OCI-LY7 (cell line): Measurements from ENCODE around the gene LHFPL2. TPM values are rescaled to one million over a fixed set of nuclear protein-coding genes. Genes with fewer than 3 reads are reported as not detected.

ENCODE experiments used
- BruUV-seq: library from RNA; stranded (reverse); fragments of 400-500 nt; replicated peaks from 2 replicates; lab custom pipeline; 2021; lab: Mats Ljungman, UMichigan
- CTCF ChIA-PET: fragments of 300-600 bp; sonication (Branson Sonifier 250); formaldehyde crosslinking; loops from one replicate; lab custom pipeline; 2022; ENCODE audit warnings: antibody characterized with exemption; ENCODE audit not compliant: unreplicated experiment; lab: Charles Lee
- POLR2A ChIA-PET: fragments of 300-600 bp; sonication (Branson Sonifier 250); formaldehyde crosslinking; loops from one replicate; lab custom pipeline; 2022; ENCODE audit warnings: antibody characterized with exemption; lab: Charles Lee
- DNase-seq: peaks from one replicate; pipeline ENCODE4 v3.0.0-alpha.2; 2015; ENCODE audit warnings: low spot score
- H2AFZ ChIP-seq: fragments of 200-600 bp; sonication (generic), shearing (Covaris generic); 2 replicates; pipeline ENCODE4 v1.6.1; 2014; ENCODE audit warnings: mild to moderate bottlenecking, antibody characterized with exemption, low read length, moderate library complexity
- H3K27ac ChIP-seq: fragments of 200-600 bp; sonication (generic); 2 replicates; pipeline ENCODE4 v1.5.1; 2014; ENCODE audit warnings: mixed run types, low read depth, mild to moderate bottlenecking, moderate library complexity, low read length, inconsistent platforms; ENCODE audit not compliant: poor library complexity, severe bottlenecking
- H3K36me3 ChIP-seq: fragments of 200-600 bp; sonication (generic); 2 replicates; pipeline ENCODE4 v1.6.1; 2014; ENCODE audit warnings: mild to moderate bottlenecking, antibody characterized with exemption, low read length, moderate library complexity, mixed read lengths; ENCODE audit not compliant: insufficient read depth
- H3K4me1 ChIP-seq: fragments of 200-600 bp; sonication (generic); 2 replicates; pipeline ENCODE4 v1.5.1; 2014; ENCODE audit warnings: mild to moderate bottlenecking, low read length; ENCODE audit not compliant: insufficient read depth, poor library complexity, severe bottlenecking
- H3K4me2 ChIP-seq: fragments of 200-600 bp; sonication (generic); 2 replicates; pipeline ENCODE4 v1.6.1; 2014; ENCODE audit warnings: mild to moderate bottlenecking, low read length
- H3K4me3 ChIP-seq: fragments of 200-600 bp; sonication (generic); 2 replicates; pipeline ENCODE4 v1.5.1; 2014; ENCODE audit warnings: mild to moderate bottlenecking, low read depth, low read length; ENCODE audit not compliant: poor library complexity, severe bottlenecking
- H3K79me2 ChIP-seq: fragments of 200-600 bp; sonication (generic); 2 replicates; pipeline ENCODE4 v1.6.1; 2016; ENCODE audit warnings: low read depth, mild to moderate bottlenecking, low read length, moderate library complexity, mixed read lengths; ENCODE audit not compliant: insufficient read depth
- H3K9me2 ChIP-seq: fragments of 200-600 bp; sonication (generic); 2 replicates; pipeline ENCODE4 v1.6.1; 2016; ENCODE audit warnings: mild to moderate bottlenecking, low read length, mixed read lengths; ENCODE audit not compliant: insufficient read depth
- H3K9me3 ChIP-seq: fragments of 200-600 bp; sonication (generic); 2 replicates; pipeline ENCODE4 v1.6.1; 2014; ENCODE audit warnings: mild to moderate bottlenecking, mixed run types, low read length, mixed read lengths
- H4K20me1 ChIP-seq: fragments of 200-600 bp; sonication (generic); 2 replicates; pipeline ENCODE4 v1.6.1; 2014; ENCODE audit warnings: mild to moderate bottlenecking, antibody characterized with exemption, low read length, moderate library complexity, mixed read lengths; ENCODE audit not compliant: insufficient read depth
- EZH2phosphoT487 ChIP-seq: fragments of 200-600 bp; sonication (generic); IDR thresholded peaks from 2 replicates; pipeline ENCODE4 v1.6.1; 2018; ENCODE audit warnings: low read depth, borderline replicate concordance, mild to moderate bottlenecking, mixed run types, antibody characterized with exemption, low read length, moderate library complexity, mixed read lengths
- intact Hi-C: fragments of 100-400 bp; cut with micrococcal nuclease; formaldehyde crosslinking; loops from one replicate; pipeline ENCODE4 v1.10.0; 2022; ENCODE audit not compliant: unreplicated experiment
- total RNA-seq, 2 experiments: library from RNA; depleted of rRNA in 1 of 2; stranded (reverse); fragments of >200 nt in 1 of 2; shearing (Covaris generic) in 1 of 2; gene quantifications; 2 replicates each; pipeline ENCODE4 v1.2.3, GENCODE V29; 2014 to 2022
- TF ChIP-seq, protein P1 (sequence below): fragments of 200-600 bp; sonication (generic); conservative IDR thresholded peaks from 2 replicates; pipeline ENCODE4 v1.5.1; 2014; ENCODE audit warnings: mild to moderate bottlenecking, antibody characterized with exemption, low read length, moderate library complexity, mixed read lengths

The LHFPL2 gene
- total RNA-seq, 2 experiments from 2014 or later = 12.2 to 24.0 TPM

DNA sequence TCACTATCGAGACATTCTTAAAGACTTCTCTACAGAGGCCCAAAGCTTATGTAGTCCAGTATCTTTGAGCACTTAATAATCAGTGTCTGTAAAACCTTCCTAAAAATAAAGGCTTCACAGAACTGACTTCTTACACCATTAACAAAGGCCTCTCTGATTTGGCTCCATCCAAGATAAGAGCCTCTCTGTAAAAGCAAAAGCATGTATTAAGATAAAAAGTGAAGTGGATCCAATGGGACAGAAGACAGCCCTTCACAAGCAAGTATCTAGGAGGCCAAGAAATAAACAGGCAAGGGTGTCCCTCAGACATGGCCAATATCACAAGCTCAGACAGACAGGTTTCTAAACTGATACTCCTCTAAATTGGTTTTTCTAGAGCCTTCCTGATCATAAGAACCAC lies 11.9 kb downstream of the LHFPL2 start:
- H3K36me3 ChIP-seq = peaks cover 48% of the 10 kb centered on the region
- no peaks in the 10 kb centered on the region for H3K9me3 ChIP-seq
- CTCF ChIA-PET = no interaction called here
- no peaks in the 10 kb centered on the region for H3K9me2 ChIP-seq
- H3K4me3 ChIP-seq = no peak overlapping the region
- H3K4me1 ChIP-seq = peaks cover 27% of the 10 kb centered on the region
- POLR2A ChIA-PET = interaction anchor here (0.5 to 2.5 kb wide), 4 partner anchors 10 to 1743 kb away, joined by 3 to 12 read pairs (median 4); no protein-coding TSS in a partner anchor
- 0 out of 2 replicates have a peak, but pooled peaks cover 3% of the 10 kb centered on the region for H3K79me2 ChIP-seq
- no peak overlapping the region for H3K4me2 ChIP-seq
- intact Hi-C loops = no loop called here
- H3K27ac ChIP-seq = no peak overlapping the region
- DNase-seq = no peak
- TF ChIP-seq, protein P1, sequence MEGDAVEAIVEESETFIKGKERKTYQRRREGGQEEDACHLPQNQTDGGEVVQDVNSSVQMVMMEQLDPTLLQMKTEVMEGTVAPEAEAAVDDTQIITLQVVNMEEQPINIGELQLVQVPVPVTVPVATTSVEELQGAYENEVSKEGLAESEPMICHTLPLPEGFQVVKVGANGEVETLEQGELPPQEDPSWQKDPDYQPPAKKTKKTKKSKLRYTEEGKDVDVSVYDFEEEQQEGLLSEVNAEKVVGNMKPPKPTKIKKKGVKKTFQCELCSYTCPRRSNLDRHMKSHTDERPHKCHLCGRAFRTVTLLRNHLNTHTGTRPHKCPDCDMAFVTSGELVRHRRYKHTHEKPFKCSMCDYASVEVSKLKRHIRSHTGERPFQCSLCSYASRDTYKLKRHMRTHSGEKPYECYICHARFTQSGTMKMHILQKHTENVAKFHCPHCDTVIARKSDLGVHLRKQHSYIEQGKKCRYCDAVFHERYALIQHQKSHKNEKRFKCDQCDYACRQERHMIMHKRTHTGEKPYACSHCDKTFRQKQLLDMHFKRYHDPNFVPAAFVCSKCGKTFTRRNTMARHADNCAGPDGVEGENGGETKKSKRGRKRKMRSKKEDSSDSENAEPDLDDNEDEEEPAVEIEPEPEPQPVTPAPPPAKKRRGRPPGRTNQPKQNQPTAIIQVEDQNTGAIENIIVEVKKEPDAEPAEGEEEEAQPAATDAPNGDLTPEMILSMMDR = no peak
- no peak for TF ChIP-seq EZH2phosphoT487
- no peak overlapping the region for H2AFZ ChIP-seq
- no TSS peak for BruUV-seq
- H4K20me1 ChIP-seq = no peaks in the 10 kb centered on the region

DNA sequence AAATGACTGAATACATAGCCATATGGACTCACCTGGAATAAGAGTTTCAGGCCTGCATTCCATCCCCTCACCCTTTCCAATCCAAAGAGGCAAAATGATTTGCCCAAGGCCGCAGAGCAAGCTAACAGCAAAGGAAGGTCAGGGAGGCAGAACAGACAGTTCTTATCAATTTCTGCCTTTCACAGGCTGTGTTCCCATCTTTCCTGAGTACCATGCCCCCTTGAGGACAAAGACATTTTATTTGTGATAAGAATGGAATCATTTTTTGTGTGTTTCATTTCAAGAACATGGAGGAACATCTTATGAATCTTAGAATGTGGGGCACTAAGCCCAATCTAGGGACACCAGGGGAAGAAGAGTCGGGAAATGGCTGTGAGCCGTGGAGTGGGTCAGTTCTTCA lies 13.9 kb downstream of the LHFPL2 start:
- no peaks in the 10 kb centered on the region for H3K9me2 ChIP-seq

DNA sequence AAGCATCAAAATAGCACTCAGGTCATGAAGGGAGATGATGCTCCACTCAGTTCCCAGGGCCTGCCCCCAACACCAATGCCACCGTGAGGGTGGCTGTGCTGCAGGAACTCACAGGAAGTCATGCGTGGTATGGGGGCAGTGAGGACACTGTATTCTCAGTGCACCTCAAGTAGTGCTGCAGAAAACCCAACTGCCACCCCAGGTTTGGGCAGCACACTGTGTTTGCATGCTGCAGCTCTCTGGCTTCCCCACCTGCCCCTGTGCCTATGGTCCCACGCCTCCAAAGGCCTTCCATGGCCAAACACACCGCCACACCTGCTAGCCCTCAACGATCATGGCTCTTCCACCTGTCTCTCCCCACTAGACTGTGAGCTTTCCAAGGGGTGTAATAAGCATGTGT lies 14.3 kb downstream of the LHFPL2 start:
- H3K79me2 ChIP-seq = no peaks in the 10 kb centered on the region
- intact Hi-C loops = no loop called here
- DNase-seq = peak; percentile 23
- H3K9me3 ChIP-seq = no peaks in the 10 kb centered on the region
- H3K4me3 ChIP-seq = no peak overlapping the region
- TF ChIP-seq EZH2phosphoT487 = no peak
- TF ChIP-seq, protein P1 = no peak
- ChIA-PET CTCF (interaction anchor here (0.6 kb wide), 1 partner anchor 117 kb away, joined by 3 read pairs; no protein-coding TSS in a partner anchor), POLR2A (interaction anchor here (1.2 kb wide), 1 partner anchor 13 kb away, joined by 4 read pairs; no protein-coding TSS in a partner anchor)
- no peaks in the 10 kb centered on the region for H4K20me1 ChIP-seq
- no peak overlapping the region for H3K4me2 ChIP-seq
- peaks cover 61% of the 10 kb centered on the region for H3K36me3 ChIP-seq
- H2AFZ ChIP-seq = no peak overlapping the region
- H3K27ac ChIP-seq = no peak overlapping the region
- BruUV-seq = no TSS peak
- H3K4me1 ChIP-seq = peaks cover 14% of the 10 kb centered on the region
- H3K9me2 ChIP-seq = no peaks in the 10 kb centered on the region

More for the DNA sequence above, 13.9 kb downstream of the LHFPL2 start:
- intact Hi-C loops = no loop called here
- Histone ChIP-seq H3K4me2 (no peak overlapping the region), H3K27ac (no peak overlapping the region), H3K79me2 (no peaks in the 10 kb centered on the region), H2AFZ (no peak overlapping the region), H3K9me3 (no peaks in the 10 kb centered on the region), H4K20me1 (no peaks in the 10 kb centered on the region), H3K36me3 (peaks cover 57% of the 10 kb centered on the region), H3K4me1 (peaks cover 14% of the 10 kb centered on the region), H3K4me3 (no peak overlapping the region)
- ChIA-PET POLR2A (interaction anchor here (1.2 kb wide), 1 partner anchor 13 kb away, joined by 4 read pairs; no protein-coding TSS in a partner anchor), CTCF (no interaction called here)
- no peak for DNase-seq
- TF ChIP-seq EZH2phosphoT487 = no peak
- TF ChIP-seq, protein P1 = peak; percentile 40
- no TSS peak for BruUV-seq
